ENCODE data around the gene COX6A2.
"Not testable (repeated sequence)": the region's sequence is repeated elsewhere in the genome, so short reads cannot be mapped to it uniquely, and the experiment has no call there.

GRCh38 chr16:31417036-31417435 lies 11.1 kb downstream of the COX6A2 start:
- not testable (repeated sequence) for TF ChIP-seq CTCF, POLR2A, POLR2AphosphoS5 (IDR thresholded peaks at IDR 0.05)

Data from prostate gland (tissue), 2 donors.